A549 treated with AZD2906 at 1 μM for 4 hours (cell line): ENCODE results near the gene FCSK. TPM values are rescaled to one million over a fixed set of nuclear protein-coding genes. Genes with fewer than 3 reads are reported as not detected.

Experiments used
- total RNA-seq: library from RNA; stranded (reverse); fragments of 200-300 nt; extraction: Qiagen RNA extraction; gene quantifications from 5 replicates; pipeline ENCODE4 v1.2.3, GENCODE V29; 2022

The FCSK gene
- 3.8 to 5.0 TPM (median 4.8 TPM) in 5 replicates for total RNA-seq

DNA sequence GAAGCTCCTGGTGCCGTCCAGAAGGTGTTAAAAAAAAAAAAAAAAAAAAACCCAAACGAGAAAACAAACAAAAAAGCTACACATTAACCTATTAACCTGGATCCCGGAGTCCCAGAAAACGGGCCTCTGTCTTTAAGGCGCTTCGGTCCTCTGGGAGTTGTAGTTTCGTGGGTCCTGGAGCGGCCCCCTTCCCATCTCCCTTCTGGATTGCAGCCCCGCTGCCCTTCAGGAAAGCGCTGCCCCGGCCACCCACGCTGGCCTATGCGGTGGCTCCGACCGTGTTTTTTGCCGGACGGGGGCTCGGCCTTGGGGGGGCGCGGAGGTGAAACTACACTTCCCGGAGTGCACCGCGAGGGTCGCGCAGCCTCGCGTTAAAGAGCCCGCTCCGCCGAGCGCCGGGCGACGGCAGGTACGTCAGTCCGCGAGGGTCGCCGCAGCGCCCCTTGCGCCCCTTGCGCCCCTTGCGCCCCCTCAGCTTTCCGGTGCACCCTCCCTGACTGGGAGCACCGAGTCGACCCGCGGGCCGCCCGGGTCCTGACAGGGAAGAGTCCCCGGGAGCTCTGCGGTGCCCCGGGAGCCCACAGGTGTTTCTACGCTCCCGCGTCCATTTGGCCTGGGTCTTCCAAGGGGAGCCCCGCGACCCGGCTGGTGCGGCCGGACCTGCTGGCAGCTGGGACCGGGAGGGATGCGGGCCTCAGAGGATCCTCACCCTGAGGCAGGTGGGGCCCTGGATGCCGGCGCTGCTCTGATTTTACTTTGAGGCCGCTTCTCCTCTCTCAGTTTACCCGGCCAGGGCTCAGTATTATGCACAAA lies at the start of gene FCSK:
Gene FCSK, plus strand, starts transcription at position 374 of the 813 bp plus-strand sequence. CDS start 8,596 bp downstream, outside the sequence.

DNA sequence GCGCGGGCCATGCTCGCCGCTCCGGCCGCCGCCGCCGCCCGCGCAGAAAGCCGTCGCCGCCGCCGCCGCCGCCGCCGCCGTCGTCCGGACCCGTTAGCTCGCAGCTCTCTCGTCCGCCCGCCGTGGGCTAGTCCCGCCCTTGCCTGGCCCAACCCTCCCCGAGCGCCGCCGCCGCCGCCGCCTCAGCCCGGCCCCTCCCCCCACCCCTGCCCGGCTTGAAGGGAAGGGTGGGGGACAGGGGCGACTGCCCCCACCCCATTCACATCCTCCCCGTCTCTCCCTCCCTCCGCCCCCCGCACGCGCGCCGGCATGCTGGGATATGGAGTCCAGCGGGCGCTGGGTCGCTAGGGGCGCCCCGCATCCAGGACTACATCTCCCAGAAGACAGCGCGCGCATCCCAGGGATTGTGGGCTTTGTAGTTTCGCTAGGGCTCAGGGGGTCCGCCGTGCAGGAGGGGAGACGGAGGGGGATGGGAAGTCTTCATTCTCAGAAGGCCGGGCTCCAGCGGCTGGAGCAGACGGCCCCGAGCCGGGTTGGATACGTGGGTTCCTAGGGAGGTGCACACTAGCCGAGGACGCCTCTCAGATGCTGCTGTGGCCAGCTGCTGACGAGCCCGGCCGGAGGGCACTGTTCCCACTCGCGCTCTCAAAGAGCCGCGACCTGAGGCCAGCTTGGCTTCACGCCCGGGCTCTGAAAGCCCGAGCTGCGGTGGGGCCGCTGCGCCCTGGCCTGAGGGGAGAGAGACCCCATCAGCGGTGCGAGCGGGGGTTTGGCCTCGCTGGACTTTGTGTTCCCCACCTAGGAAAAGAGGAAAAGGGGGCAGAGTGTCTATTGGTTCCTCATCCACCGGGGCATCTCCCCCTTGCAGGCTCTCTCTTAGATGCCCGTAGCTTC lies 15.2 kb upstream of the FCSK start, which contains the start of gene ST3GAL2:
Gene ST3GAL2, minus strand, starts transcription at position 132 of the 894 bp plus-strand sequence. CDS start 40,570 bp downstream, outside the sequence.

DNA sequence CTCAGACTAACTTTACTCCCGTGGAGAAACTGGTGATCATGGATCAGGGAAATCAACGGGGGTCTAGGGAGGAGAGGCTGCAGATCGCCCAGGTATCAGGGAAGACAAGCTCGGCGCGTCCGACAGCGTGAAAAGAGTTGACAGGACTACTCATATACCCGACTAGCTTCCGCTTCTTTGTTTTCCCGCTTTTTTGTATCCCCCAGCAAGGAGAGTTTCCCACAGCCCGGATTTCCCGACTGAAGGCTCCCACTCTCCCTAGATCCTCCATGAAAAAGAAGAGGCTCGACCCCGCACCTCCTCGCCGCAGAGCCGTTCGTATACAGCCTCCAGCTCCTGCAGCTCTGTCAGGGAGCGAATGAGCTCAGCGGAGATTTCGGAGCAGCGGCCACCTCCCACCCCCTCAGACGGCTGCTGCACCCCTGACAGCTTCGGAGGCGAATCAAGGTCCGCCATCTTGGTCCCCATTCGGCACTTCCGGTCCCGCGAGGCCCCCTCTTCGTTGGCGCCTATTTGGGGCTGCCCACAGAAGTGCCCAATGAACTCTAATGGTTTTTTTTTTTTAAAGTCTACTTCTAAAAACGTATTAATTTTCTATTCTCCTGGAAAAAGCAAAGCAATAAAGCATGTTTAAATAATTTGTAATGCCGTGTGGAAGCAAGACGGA lies 68.8 kb downstream of the FCSK start, which contains the start of gene COG4:
Gene COG4, minus strand, starts transcription at position 479 of the 667 bp plus-strand sequence. Its CDS starts 11 bp downstream, at position 468.

DNA sequence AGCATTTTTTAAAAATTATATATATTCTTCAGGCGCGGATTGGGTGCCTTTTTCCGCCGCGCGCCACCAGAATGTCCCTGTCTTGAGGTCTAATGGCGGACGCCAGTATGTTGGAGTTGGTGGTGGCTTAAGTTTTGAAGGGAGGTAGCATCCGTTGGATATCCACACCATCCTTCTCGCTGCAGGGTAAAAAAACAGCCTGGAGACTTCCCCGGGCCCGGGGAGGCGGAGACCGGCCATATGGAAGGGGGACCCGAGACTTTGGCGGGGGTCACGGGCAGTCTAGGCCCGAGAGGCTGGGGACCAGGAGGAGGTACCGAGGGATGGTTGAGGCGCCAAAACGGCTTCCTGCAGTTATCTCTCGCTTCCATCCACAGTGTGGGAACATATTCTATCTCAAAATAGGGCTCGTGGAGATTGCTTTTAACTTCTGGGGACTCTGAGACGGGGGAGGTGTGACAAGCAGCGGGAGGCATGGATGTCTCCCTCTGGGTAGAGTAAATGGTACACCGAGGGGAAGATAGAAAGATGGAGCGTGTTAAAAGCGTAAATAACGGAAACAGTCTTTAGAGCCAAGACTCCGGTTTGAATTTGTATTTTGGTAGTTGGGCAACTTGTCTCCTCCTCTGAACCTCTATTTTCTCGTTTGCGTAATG lies 69.5 kb downstream of the FCSK start, which contains the start of gene SF3B3:
Gene SF3B3, plus strand, starts transcription at position 74 of the 656 bp plus-strand sequence. CDS start 2,841 bp downstream, outside the sequence.

Other genes starting within 250 kb of the FCSK start
- gene EXOSC6, start 202.7 kb upstream of the FCSK start, total RNA-seq = 12.7 to 16.4 TPM (median 15.5 TPM) in 5 replicates
- 86.3 to 103 TPM (median 91.4 TPM) in 5 replicates for gene AARS1, start 165.1 kb upstream of the FCSK start, total RNA-seq
- 29.1 to 33.6 TPM (median 30.8 TPM) in 5 replicates for gene DDX19B, start 155.4 kb upstream of the FCSK start, total RNA-seq
- gene DDX19A, start 107.7 kb upstream of the FCSK start, total RNA-seq = 37.5 to 43.0 TPM (median 40.3 TPM) in 5 replicates
- gene ST3GAL2, start 15.5 kb upstream of the FCSK start, total RNA-seq = 18.4 to 20.7 TPM (median 19.4 TPM) in 5 replicates
- gene COG4, start 69.0 kb downstream of the FCSK start, total RNA-seq = 25.6 to 31.6 TPM (median 31.2 TPM) in 5 replicates
- gene SF3B3, start 69.2 kb downstream of the FCSK start, total RNA-seq = 119 to 203 TPM (median 184 TPM) in 5 replicates
- gene IL34, start 192.0 kb downstream of the FCSK start, total RNA-seq = 0.26 to 0.63 TPM (median 0.52 TPM) in 5 replicates
- 71.1 to 106 TPM (median 93.0 TPM) in 5 replicates for gene MTSS2, start 231.5 kb downstream of the FCSK start, total RNA-seq